Measurements from ENCODE around the gene MEIKIN. TPM values are rescaled to one million over a fixed set of nuclear protein-coding genes. Genes with fewer than 3 reads are reported as not detected.

MEIKIN gene
- total and polyA plus RNA-seq, 12 donors: 0.09 TPM; not detected in 11

- DNase-seq (no peak), ATAC-seq (no peak)
- TF ChIP-seq, protein P1, sequence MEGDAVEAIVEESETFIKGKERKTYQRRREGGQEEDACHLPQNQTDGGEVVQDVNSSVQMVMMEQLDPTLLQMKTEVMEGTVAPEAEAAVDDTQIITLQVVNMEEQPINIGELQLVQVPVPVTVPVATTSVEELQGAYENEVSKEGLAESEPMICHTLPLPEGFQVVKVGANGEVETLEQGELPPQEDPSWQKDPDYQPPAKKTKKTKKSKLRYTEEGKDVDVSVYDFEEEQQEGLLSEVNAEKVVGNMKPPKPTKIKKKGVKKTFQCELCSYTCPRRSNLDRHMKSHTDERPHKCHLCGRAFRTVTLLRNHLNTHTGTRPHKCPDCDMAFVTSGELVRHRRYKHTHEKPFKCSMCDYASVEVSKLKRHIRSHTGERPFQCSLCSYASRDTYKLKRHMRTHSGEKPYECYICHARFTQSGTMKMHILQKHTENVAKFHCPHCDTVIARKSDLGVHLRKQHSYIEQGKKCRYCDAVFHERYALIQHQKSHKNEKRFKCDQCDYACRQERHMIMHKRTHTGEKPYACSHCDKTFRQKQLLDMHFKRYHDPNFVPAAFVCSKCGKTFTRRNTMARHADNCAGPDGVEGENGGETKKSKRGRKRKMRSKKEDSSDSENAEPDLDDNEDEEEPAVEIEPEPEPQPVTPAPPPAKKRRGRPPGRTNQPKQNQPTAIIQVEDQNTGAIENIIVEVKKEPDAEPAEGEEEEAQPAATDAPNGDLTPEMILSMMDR (IDR thresholded peaks at IDR 0.05): no peak
- Histone ChIP-seq H3K36me3 (no peaks in the 10 kb centered on the region), H3K9me3 (no peaks in the 10 kb centered on the region), H3K27ac (no peak overlapping the region), H3K27me3 (no peaks in the 10 kb centered on the region), H3K4me3 (no peak overlapping the region), H3K4me1 (no peaks in the 10 kb centered on the region)
- WGBS, 2 donors: 67 to 76% methylated on average over 6 of the region's 6 CpGs
- intact Hi-C loops (cut with DNase I): no loop called here
These were observed 20.5 kb upstream of the MEIKIN start for GRCh38 chr5:131965826-131966415.

DNA sequence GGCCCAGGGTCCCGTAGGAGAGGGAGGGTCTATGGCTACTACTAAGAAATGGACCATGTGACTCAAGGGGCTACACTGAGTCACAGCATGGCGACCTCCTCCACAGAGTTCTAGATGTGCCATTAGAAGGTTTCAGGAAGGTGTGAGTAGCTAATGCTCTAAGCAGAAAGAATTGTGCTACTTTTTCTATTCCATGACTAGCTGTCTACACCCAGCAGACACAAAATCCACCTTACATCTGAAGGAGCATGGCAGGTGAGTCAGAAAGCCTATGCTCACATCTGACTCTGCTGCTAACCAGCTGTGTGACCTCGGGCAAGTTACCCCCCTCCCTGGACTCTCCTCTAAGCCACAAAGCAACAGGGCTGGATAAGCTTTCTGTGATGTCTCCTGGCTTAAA, 14.4 kb upstream of the MEIKIN start:
- Histone ChIP-seq H3K36me3 (no peaks in the 10 kb centered on the region), H3K27me3 (no peaks in the 10 kb centered on the region), H3K9me3 (no peaks in the 10 kb centered on the region), H3K4me3 (no peak overlapping the region), H3K4me1 (no peaks in the 10 kb centered on the region), H3K27ac (no peak overlapping the region)
- ATAC-seq (no peak), DNase-seq (no peak)
- intact Hi-C loops (cut with DNase I): no loop called here
- 80 to 83% methylated on average over 3 of the region's 3 CpGs for WGBS, 2 donors
- TF ChIP-seq, protein P1 (IDR thresholded peaks at IDR 0.05): no peak

DNA sequence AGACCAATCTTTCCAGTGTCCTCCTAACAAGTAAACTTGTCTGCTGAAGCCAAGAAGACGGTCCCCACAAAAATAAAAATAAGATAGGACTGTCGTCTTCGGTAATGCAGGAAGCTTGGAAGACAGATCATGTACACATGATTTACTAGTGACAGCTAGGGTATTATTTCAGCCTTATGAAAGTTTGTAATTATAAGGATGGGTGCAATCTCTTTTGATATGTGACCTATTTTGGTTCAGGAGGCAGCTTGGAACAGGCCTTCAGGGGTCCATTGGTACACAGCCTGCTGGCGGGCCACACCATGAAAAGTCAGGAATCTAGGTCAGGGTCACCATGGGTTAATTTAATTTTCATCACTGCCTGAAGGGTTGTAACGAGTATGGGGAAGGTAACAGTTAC, 13.7 kb upstream of the MEIKIN start:
- ATAC-seq (no peak), DNase-seq (no peak)
- Histone ChIP-seq H3K27ac (no peak overlapping the region), H3K27me3 (no peaks in the 10 kb centered on the region), H3K36me3 (no peaks in the 10 kb centered on the region), H3K9me3 (no peaks in the 10 kb centered on the region), H3K4me3 (no peak overlapping the region), H3K4me1 (no peaks in the 10 kb centered on the region)
- intact Hi-C loops (cut with DNase I): no loop called here
- WGBS, 2 donors: 84 to 92% methylated on average over 5 of the region's 5 CpGs
- TF ChIP-seq, protein P1 (IDR thresholded peaks at IDR 0.05): no peak

GRCh38 chr5:131957721-131958441, 12.4 kb upstream of the MEIKIN start:
- intact Hi-C loops (cut with DNase I): no loop called here
- H3K27ac ChIP-seq: no peak overlapping the region
- no peaks in the 10 kb centered on the region for H3K27me3 ChIP-seq
- no peaks in the 10 kb centered on the region for H3K36me3 ChIP-seq
- no peak for ATAC-seq
- no peak overlapping the region for H3K4me3 ChIP-seq
- H3K4me1 ChIP-seq: no peaks in the 10 kb centered on the region
- no peaks in the 10 kb centered on the region for H3K9me3 ChIP-seq
- 80 to 81% methylated on average over 8 of the region's 8 CpGs for WGBS, 2 donors
- TF ChIP-seq, protein P1 (IDR thresholded peaks at IDR 0.05): no peak
- no peak for DNase-seq

All from heart right ventricle (tissue), 16 donors.